Spleen (tissue), 7 donors: ENCODE data around the gene PADI2.

Experiments
- CTCF ChIP-seq, 11 experiments: fragments of 200-600 bp in 7 of 11; fragments of 450-650 bp in 4 of 11; sonication (generic) in 4 of 11; IDR thresholded peaks in 8 of 11; conservative IDR thresholded peaks in 3 of 11; 1 replicate in 7 of 11; 2 replicates in 4 of 11; pipeline versions ENCODE4 v1.4.0 to v1.8.0; 2016 to 2021; ENCODE audit warnings: antibody characterized with exemption in 11 of 11, inconsistent platforms in 4 of 11, mild to moderate bottlenecking in 1 of 11
- POLR2A ChIP-seq, 3 donors: fragments of 450-650 bp; IDR thresholded peaks; one replicate each; pipeline ENCODE4 v1.5.1; 2017; ENCODE audit warnings: antibody characterized with exemption in 3 of 3, mild to moderate bottlenecking in 1 of 3
- POLR2AphosphoS5 ChIP-seq, 3 donors: sonication (generic); formaldehyde crosslinking; IDR thresholded peaks; one replicate each; pipeline ENCODE4 v1.5.1; 2017; ENCODE audit warnings: antibody characterized with exemption in 3 of 3
- donor health status: DM: no; HTN: no; CAD: no; lungs with moderate emphysema.
- donor health status: DM: no; HTN: no; CAD: no.
- donor health status: DM: no; HTN: no; CAD: no.

GRCh38 chr1:17052038-17052437, 67.2 kb downstream of the PADI2 start:
- TF ChIP-seq POLR2AphosphoS5 (IDR thresholded peaks at IDR 0.05) = no peak
- no peak for TF ChIP-seq POLR2A (IDR thresholded peaks at IDR 0.05)
- no peak for TF ChIP-seq CTCF (IDR thresholded peaks at IDR 0.05 in 8 of 11, conservative IDR thresholded peaks at IDR 0.05 in 3 of 11)
